Measurements from ENCODE around the gene OR2AT4.

DNA sequence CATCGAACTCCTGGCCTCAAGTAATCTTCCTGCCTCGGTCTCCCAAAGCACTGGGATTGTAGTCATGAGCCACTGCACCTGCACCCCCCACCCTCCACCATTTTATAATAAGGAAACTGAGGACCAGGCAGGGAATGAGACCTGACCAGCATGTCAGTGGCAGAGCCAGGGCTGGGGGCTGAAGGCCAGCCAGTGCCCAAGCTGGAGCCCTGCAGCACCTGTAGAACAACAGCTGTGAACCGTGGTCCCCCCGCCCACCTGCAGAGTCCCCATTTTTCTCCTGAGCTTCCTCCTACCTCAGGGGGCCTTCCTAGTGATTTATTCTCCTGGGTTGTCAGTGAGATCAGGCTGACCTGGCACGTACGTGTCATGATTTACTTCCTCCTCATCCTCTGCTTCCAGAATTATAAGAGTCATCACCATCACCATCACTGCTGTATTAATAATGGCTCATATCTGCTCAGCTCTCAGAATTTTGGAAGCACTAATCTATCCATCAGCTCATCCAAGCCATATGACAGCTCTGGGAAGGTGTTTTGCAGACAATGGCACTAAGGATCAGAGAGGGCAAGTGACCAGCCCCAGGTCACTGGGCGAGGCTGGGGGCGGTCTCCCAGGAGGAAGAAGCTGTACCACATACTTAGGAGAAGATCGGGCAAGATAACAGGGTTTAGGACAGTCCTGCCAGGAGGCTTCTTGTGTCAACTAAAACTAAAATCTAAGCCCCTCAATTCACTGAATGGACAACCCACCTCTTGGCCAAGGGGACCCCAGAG, 48.7 kb upstream of the OR2AT4 start:
- TF ChIP-seq, protein P1, sequence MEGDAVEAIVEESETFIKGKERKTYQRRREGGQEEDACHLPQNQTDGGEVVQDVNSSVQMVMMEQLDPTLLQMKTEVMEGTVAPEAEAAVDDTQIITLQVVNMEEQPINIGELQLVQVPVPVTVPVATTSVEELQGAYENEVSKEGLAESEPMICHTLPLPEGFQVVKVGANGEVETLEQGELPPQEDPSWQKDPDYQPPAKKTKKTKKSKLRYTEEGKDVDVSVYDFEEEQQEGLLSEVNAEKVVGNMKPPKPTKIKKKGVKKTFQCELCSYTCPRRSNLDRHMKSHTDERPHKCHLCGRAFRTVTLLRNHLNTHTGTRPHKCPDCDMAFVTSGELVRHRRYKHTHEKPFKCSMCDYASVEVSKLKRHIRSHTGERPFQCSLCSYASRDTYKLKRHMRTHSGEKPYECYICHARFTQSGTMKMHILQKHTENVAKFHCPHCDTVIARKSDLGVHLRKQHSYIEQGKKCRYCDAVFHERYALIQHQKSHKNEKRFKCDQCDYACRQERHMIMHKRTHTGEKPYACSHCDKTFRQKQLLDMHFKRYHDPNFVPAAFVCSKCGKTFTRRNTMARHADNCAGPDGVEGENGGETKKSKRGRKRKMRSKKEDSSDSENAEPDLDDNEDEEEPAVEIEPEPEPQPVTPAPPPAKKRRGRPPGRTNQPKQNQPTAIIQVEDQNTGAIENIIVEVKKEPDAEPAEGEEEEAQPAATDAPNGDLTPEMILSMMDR (IDR thresholded peaks at IDR 0.05; ENCODE audit: low read depth, low read length), result no peak
- TF ChIP-seq POLR2A (IDR thresholded peaks at IDR 0.05; ENCODE audit: extremely low read depth, insufficient read length) (no peak), MAX (IDR thresholded peaks at IDR 0.05; ENCODE audit: low read depth, low read length) (no peak)

All from NB4 (cell line).